ENCODE data around the gene HOXB3. TPM values are rescaled to one million over a fixed set of nuclear protein-coding genes. Genes with fewer than 3 reads are reported as not detected.

HOXB3 gene
- polyA plus RNA-seq, 1 experiment = 33.0 TPM

DNA sequence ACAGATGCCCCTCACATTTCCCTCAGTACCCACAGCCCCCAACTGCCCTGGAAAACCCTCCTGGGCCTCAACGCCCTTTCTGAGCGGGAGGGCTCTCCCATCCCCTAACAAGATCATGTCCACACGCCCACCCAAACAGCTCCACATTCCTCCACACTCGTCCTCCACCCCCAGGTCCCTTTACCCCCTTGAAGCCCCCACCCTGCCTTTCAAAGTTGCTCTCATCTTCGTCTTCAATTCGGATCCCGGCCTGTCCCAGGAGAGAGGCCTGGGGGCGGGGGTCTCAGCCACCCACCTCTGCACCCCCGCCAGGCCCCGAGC lies 26.2 kb downstream of the HOXB3 start:
- peak overlapping the region; percentile 77 for H3K27ac ChIP-seq (ENCODE audit: low read depth, low read length)
- no peaks in the 10 kb centered on the region for H3K9me3 ChIP-seq (ENCODE audit: control insufficient read depth, insufficient read depth, low read length)
- ChIA-PET CTCF (no interaction called here), POLR2A (interaction anchor here (1.1 to 1.4 kb wide), 4 partner anchors 15 to 53 kb away, joined by 3 to 7 read pairs (median 4); no protein-coding TSS in a partner anchor)
- peak overlapping the region; percentile 65 for H3K4me3 ChIP-seq (ENCODE audit: low read depth, low read length)
- DNase-seq (ENCODE audit: low read depth, low spot score) = no peak
- no peaks in the 10 kb centered on the region for H3K27me3 ChIP-seq (ENCODE audit: control insufficient read depth, insufficient read depth, low read length)
- TF ChIP-seq CTCF (IDR thresholded peaks at IDR 0.05; ENCODE audit: low read depth, low read length) = no peak

DNA sequence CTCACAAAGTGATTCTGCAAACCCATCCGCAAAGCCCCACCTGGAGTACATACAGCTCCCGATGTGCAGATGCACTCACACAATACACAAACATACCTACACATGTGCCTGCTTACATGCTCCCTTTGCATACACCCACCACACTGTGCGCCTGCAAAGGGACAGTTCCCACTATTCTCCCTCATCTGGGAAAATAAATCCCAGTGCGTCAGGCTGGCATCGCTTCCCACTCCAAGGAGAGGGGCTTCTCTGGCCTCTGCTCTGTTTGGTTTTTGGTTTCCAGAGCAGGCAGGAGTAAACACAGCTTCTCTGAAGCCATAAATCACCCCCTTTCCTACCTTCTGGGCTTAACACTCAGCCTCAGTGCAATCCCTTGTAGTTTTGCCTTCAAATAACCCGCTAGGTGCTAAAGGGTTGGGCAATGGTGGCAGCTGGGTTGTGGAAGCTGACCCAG lies 26.6 kb downstream of the HOXB3 start:
- Histone ChIP-seq H3K27me3 (ENCODE audit: control insufficient read depth, insufficient read depth, low read length) (no peaks in the 10 kb centered on the region), H3K27ac (ENCODE audit: low read depth, low read length) (peak overlapping the region; percentile 77), H3K9me3 (ENCODE audit: control insufficient read depth, insufficient read depth, low read length) (no peaks in the 10 kb centered on the region), H3K4me3 (ENCODE audit: low read depth, low read length) (peak overlapping the region; percentile 65)
- no peak for TF ChIP-seq CTCF (IDR thresholded peaks at IDR 0.05; ENCODE audit: low read depth, low read length)
- ChIA-PET CTCF (no interaction called here), POLR2A (interaction anchor here (0.6 to 1.4 kb wide), 4 partner anchors 17 to 53 kb away, joined by 3 to 7 read pairs (median 4); no protein-coding TSS in a partner anchor)
- DNase-seq (ENCODE audit: low read depth, low spot score) = no peak

DNA sequence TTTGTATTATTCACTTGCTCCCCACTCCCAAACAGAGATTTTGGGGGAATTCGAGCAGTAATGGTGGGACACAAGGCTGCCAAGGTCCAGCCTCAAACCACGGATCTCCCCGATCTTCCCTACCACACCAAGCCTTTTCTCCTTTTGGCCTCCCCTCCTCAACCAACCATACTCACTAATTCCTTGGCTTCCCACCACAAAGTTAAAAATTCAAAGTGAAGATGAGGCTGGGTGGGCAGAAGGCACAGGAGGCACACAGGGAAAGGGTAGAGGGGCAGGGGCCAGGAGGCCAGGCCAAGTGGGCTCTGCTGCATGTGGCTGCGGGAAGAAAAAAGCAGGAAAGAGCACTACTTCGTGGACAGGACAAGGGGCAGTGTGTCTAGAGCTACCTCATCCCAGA lies 27.1 kb downstream of the HOXB3 start:
- Histone ChIP-seq H3K9me3 (ENCODE audit: control insufficient read depth, insufficient read depth, low read length) (no peaks in the 10 kb centered on the region), H3K4me3 (ENCODE audit: low read depth, low read length) (peak overlapping the region; percentile 65), H3K27ac (ENCODE audit: low read depth, low read length) (peak overlapping the region; percentile 77), H3K27me3 (ENCODE audit: control insufficient read depth, insufficient read depth, low read length) (no peaks in the 10 kb centered on the region)
- DNase-seq (ENCODE audit: low read depth, low spot score) = no peak
- ChIA-PET POLR2A (interaction anchor here (0.6 to 1.3 kb wide), 3 partner anchors 16 to 26 kb away, joined by 3 to 4 read pairs (median 4); no protein-coding TSS in a partner anchor), CTCF (no interaction called here)
- no peak for TF ChIP-seq CTCF (IDR thresholded peaks at IDR 0.05; ENCODE audit: low read depth, low read length)

- peak; percentile 60 for TF ChIP-seq CTCF (IDR thresholded peaks at IDR 0.05; ENCODE audit: low read depth, low read length)
- H3K4me3 ChIP-seq (ENCODE audit: low read depth, low read length) = peak overlapping the region; percentile 65
- CTCF ChIA-PET = no interaction called here
- H3K27ac ChIP-seq (ENCODE audit: low read depth, low read length) = peak overlapping the region; percentile 77
- no peak for DNase-seq (ENCODE audit: low read depth, low spot score)
- no peaks in the 10 kb centered on the region for H3K9me3 ChIP-seq (ENCODE audit: control insufficient read depth, insufficient read depth, low read length)
- POLR2A ChIA-PET = interaction anchor here (0.6 to 1.6 kb wide), 5 partner anchors 10 to 31 kb away, joined by 3 to 6 read pairs (median 5); no protein-coding TSS in a partner anchor
- H3K27me3 ChIP-seq (ENCODE audit: control insufficient read depth, insufficient read depth, low read length) = no peaks in the 10 kb centered on the region
Observed at GRCh38 chr17:48561884-48562810, 27.9 kb downstream of the HOXB3 start.

All from AG04450 (cell line).